ENCODE data around the gene PPIL1.

PPIL1 gene

GRCh38 chr6:36888115-36888643 is 13.6 kb upstream of the PPIL1 start:
- no peak for DNase-seq

GRCh38 chr6:36886950-36887618 is 12.5 kb upstream of the PPIL1 start:
- DNase-seq, result no peak

GRCh38 chr6:36885461-36886401 is 11.1 kb upstream of the PPIL1 start, which contains the start of gene C6orf89:
Gene C6orf89, plus strand, starts transcription at chr6:36885952. Its CDS starts 13,493 bp downstream, at chr6:36899445.
- DNase-seq, result peak; percentile 93

GRCh38 chr6:36884610-36885009 is 10.0 kb upstream of the PPIL1 start:
- DNase-seq, result no peak

GRCh38 chr6:36875250-36875633 is 639 bp upstream of the PPIL1 start:
- no peak for DNase-seq

GRCh38 chr6:36873612-36874442 is 776 bp downstream of the PPIL1 start:
- DNase-seq, result no peak

GRCh38 chr6:36873115-36873514 is 1.5 kb downstream of the PPIL1 start:
- DNase-seq, result no peak

GRCh38 chr6:36871686-36872085 is 2.9 kb downstream of the PPIL1 start:
- DNase-seq, result no peak

- DNase-seq, result no peak
Measured at GRCh38 chr6:36867471-36868224, 7.0 kb downstream of the PPIL1 start.

GRCh38 chr6:36865835-36866234 is 8.8 kb downstream of the PPIL1 start:
- no peak for DNase-seq

GRCh38 chr6:36863670-36864540 is 10.7 kb downstream of the PPIL1 start:
- no peak for DNase-seq

- DNase-seq, result no peak
Measured at GRCh38 chr6:36862848-36863382, 11.7 kb downstream of the PPIL1 start.

GRCh38 chr6:36862164-36862847 is 12.3 kb downstream of the PPIL1 start:
- no peak for DNase-seq

GRCh38 chr6:36860126-36860525 is 14.5 kb downstream of the PPIL1 start:
- no peak for DNase-seq

- DNase-seq, result no peak
Measured at GRCh38 chr6:36858407-36858981, 16.1 kb downstream of the PPIL1 start.

- DNase-seq, result no peak
Measured at GRCh38 chr6:36857325-36857724, 17.3 kb downstream of the PPIL1 start.

GRCh38 chr6:36856277-36856676 is 18.3 kb downstream of the PPIL1 start:
- DNase-seq, result no peak

- DNase-seq, result no peak
Measured at GRCh38 chr6:36855750-36856149, 18.9 kb downstream of the PPIL1 start.

GRCh38 chr6:36853325-36853724 is 21.3 kb downstream of the PPIL1 start:
- DNase-seq, result peak; percentile 52
